Activated CD4-positive, alpha-beta T cell treated with anti-CD3 and anti-CD28 coated beads, Interleukin-10, Interleukin-2, amounts not matched to agents 100 ng/mL and 50 ng/mL, durations not matched to agents 16 hours and 8 hours (primary cell): ENCODE data around the gene MTCL3.
A peak's percentile ranks its signal among the peaks of the same experiment; 100 is the strongest.

ENCODE experiments used
- DNase-seq: peaks from one replicate; pipeline ENCODE4 v3.0.0-alpha.2; 2020

MTCL3 gene

GRCh38 chr6:127514773-127515227, 4.3 kb downstream of the MTCL3 start:
- DNase-seq: peak; percentile 76

GRCh38 chr6:127514179-127514772, 4.9 kb downstream of the MTCL3 start:
- no peak for DNase-seq

- DNase-seq: no peak
These were observed 5.7 kb downstream of the MTCL3 start for GRCh38 chr6:127513425-127513824.

GRCh38 chr6:127510876-127511275, 8.3 kb downstream of the MTCL3 start:
- DNase-seq: no peak

GRCh38 chr6:127506894-127507293, 12.2 kb downstream of the MTCL3 start:
- DNase-seq: no peak

- DNase-seq: no peak
These were observed 16.1 kb downstream of the MTCL3 start for GRCh38 chr6:127503022-127503421.

GRCh38 chr6:127497410-127497809, 21.7 kb downstream of the MTCL3 start:
- DNase-seq: no peak

- no peak for DNase-seq
These were observed 22.7 kb downstream of the MTCL3 start for GRCh38 chr6:127496471-127496870.

GRCh38 chr6:127494240-127494767, 24.8 kb downstream of the MTCL3 start:
- peak; percentile 4 for DNase-seq

GRCh38 chr6:127489248-127489647, 29.9 kb downstream of the MTCL3 start:
- no peak for DNase-seq

- no peak for DNase-seq
These were observed 32.2 kb downstream of the MTCL3 start for GRCh38 chr6:127486934-127487333.

- DNase-seq: peak; percentile 83
These were observed 34.8 kb downstream of the MTCL3 start for GRCh38 chr6:127484212-127484863.

- DNase-seq: no peak
These were observed 35.6 kb downstream of the MTCL3 start for GRCh38 chr6:127483399-127484055.

- no peak for DNase-seq
These were observed 36.8 kb downstream of the MTCL3 start for GRCh38 chr6:127482325-127482724.

GRCh38 chr6:127481628-127482027, 37.5 kb downstream of the MTCL3 start:
- DNase-seq: no peak

- DNase-seq: no peak
These were observed 38.0 kb downstream of the MTCL3 start for GRCh38 chr6:127481111-127481510.

- DNase-seq: no peak
These were observed 41.5 kb downstream of the MTCL3 start for GRCh38 chr6:127477658-127478057.

- no peak for DNase-seq
These were observed 43.3 kb downstream of the MTCL3 start for GRCh38 chr6:127475823-127476176.

GRCh38 chr6:127475135-127475822, 43.9 kb downstream of the MTCL3 start:
- no peak for DNase-seq

- no peak for DNase-seq
These were observed 47.5 kb downstream of the MTCL3 start for GRCh38 chr6:127471379-127472255.

GRCh38 chr6:127468936-127469335, 50.2 kb downstream of the MTCL3 start:
- DNase-seq: no peak

- DNase-seq: no peak
These were observed 52.7 kb downstream of the MTCL3 start for GRCh38 chr6:127466416-127466815.
